HEK293 (cell line): ENCODE data around the gene SH3GL1.

ENCODE experiments used
- CTCF ChIA-PET: fragments of 350-600 bp; formaldehyde crosslinking; extraction: SDS; loops from one replicate; lab custom pipeline; 2021; ENCODE audit warnings: antibody characterized with exemption; lab: Yijun Ruan, JAX
- POLR2A ChIA-PET: fragments of 300-600 bp; formaldehyde crosslinking; extraction: SDS; loops from one replicate; lab custom pipeline; 2020; ENCODE audit warnings: antibody characterized with exemption, inconsistent platforms; lab: Yijun Ruan, JAX
- H3K27ac ChIP-seq: fragments of 200-500 bp; sonication (Bioruptor generic); 2 replicates; pipeline ENCODE4 v1.5.1; 2014; ENCODE audit warnings: low read depth, low read length, control low read depth, inconsistent platforms; ENCODE audit errors: extremely low read depth
- H3K36me3 ChIP-seq, 2 experiments: fragments of 200-500 bp in 1 of 2; sonication (Bioruptor generic) in 1 of 2; 1 replicate in 1 of 2; 2 replicates in 1 of 2; pipeline ENCODE4 v1.5.1; 2014 to 2017; ENCODE audit warnings: inconsistent platforms in 2 of 2, low read length in 2 of 2; ENCODE audit not compliant: control insufficient read depth in 2 of 2, insufficient read depth in 1 of 2
- H3K4me1 ChIP-seq: fragments of 200-500 bp; sonication (Bioruptor generic); 2 replicates; pipeline ENCODE4 v1.5.1; 2014; ENCODE audit warnings: mild to moderate bottlenecking, low read length, inconsistent platforms; ENCODE audit not compliant: control insufficient read depth, insufficient read depth
- H3K4me3 ChIP-seq: 2 replicates; pipeline ENCODE4 v1.5.1; 2011; ENCODE audit warnings: low read depth, mild to moderate bottlenecking, control low read depth, low read length, moderate library complexity
- H3K9me3 ChIP-seq: fragments of 200-500 bp; sonication (Bioruptor generic); 2 replicates; pipeline ENCODE4 v1.5.1; 2014; ENCODE audit warnings: low read depth, low read length, inconsistent platforms; ENCODE audit not compliant: control insufficient read depth, insufficient read depth
- BCL11B ChIP-seq: fragments of 450-650 bp; formaldehyde crosslinking; IDR thresholded peaks from 2 replicates; pipeline ENCODE4 v1.5.1; 2016; ENCODE audit warnings: low read depth, missing biosample characterization, missing genetic modification characterization
- EGR2 ChIP-seq: fragments of 450-650 bp; formaldehyde crosslinking; IDR thresholded peaks from 2 replicates; pipeline ENCODE4 v1.5.1; 2016; ENCODE audit warnings: low read depth, missing biosample characterization, missing genetic modification characterization
- GFI1B ChIP-seq: fragments of 450-650 bp; formaldehyde crosslinking; IDR thresholded peaks from 2 replicates; pipeline ENCODE4 v1.5.1; 2016; ENCODE audit warnings: missing biosample characterization, missing genetic modification characterization
- GLI4 ChIP-seq: fragments of 450-650 bp; formaldehyde crosslinking; IDR thresholded peaks from 2 replicates; pipeline ENCODE4 v1.5.1; 2016; ENCODE audit warnings: missing biosample characterization, missing genetic modification characterization
- GLIS1 ChIP-seq: fragments of 450-650 bp; formaldehyde crosslinking; IDR thresholded peaks from 2 replicates; pipeline ENCODE4 v1.5.1; 2016; ENCODE audit warnings: missing biosample characterization, missing genetic modification characterization
- HIC1 ChIP-seq: fragments of 450-650 bp; formaldehyde crosslinking; IDR thresholded peaks from 2 replicates; pipeline ENCODE4 v1.5.1; 2016; ENCODE audit warnings: missing biosample characterization, missing genetic modification characterization
- ZBTB21 ChIP-seq: fragments of 450-650 bp; formaldehyde crosslinking; IDR thresholded peaks from 2 replicates; pipeline ENCODE4 v1.5.1; 2017; ENCODE audit warnings: missing biosample characterization, missing genetic modification characterization
- ZFHX2 ChIP-seq: fragments of 450-650 bp; formaldehyde crosslinking; conservative IDR thresholded peaks from 2 replicates; pipeline ENCODE4 v1.5.1; 2016; ENCODE audit warnings: missing biosample characterization, missing genetic modification characterization
- ZIC2 ChIP-seq: fragments of 450-650 bp; formaldehyde crosslinking; IDR thresholded peaks from 2 replicates; pipeline ENCODE4 v1.5.1; 2016; ENCODE audit warnings: missing biosample characterization, missing genetic modification characterization
- ZNF133 ChIP-seq: fragments of 450-650 bp; formaldehyde crosslinking; IDR thresholded peaks from 2 replicates; pipeline ENCODE4 v1.5.1; 2016; ENCODE audit warnings: missing biosample characterization, missing genetic modification characterization
- ZNF174 ChIP-seq: fragments of 450-650 bp; formaldehyde crosslinking; IDR thresholded peaks from 2 replicates; pipeline ENCODE4 v1.5.0; 2017; ENCODE audit warnings: missing biosample characterization, mild to moderate bottlenecking, missing genetic modification characterization
- ZNF324 ChIP-seq: fragments of 450-650 bp; formaldehyde crosslinking; IDR thresholded peaks from 2 replicates; pipeline ENCODE4 v1.5.1; 2016; ENCODE audit warnings: missing biosample characterization, missing genetic modification characterization
- ZNF354C ChIP-seq: fragments of 450-650 bp; formaldehyde crosslinking; IDR thresholded peaks from 2 replicates; pipeline ENCODE4 v1.5.1; 2016; ENCODE audit warnings: missing biosample characterization, missing genetic modification characterization, low read depth, borderline replicate concordance
- ZNF426 ChIP-seq: fragments of 450-650 bp; formaldehyde crosslinking; IDR thresholded peaks from 2 replicates; pipeline ENCODE4 v1.5.1; 2017; ENCODE audit warnings: missing biosample characterization, missing genetic modification characterization, mild to moderate bottlenecking, inconsistent platforms, moderate library complexity
- ZNF510 ChIP-seq: fragments of 450-650 bp; formaldehyde crosslinking; IDR thresholded peaks from 2 replicates; pipeline ENCODE4 v1.5.1; 2018; ENCODE audit warnings: mild to moderate bottlenecking, missing genetic modification characterization, missing biosample characterization; ENCODE audit not compliant: insufficient replicate concordance
- ZNF585B ChIP-seq: fragments of 450-650 bp; formaldehyde crosslinking; IDR thresholded peaks from 2 replicates; pipeline ENCODE4 v1.5.1; 2016; ENCODE audit warnings: missing biosample characterization, missing genetic modification characterization
- ZNF600 ChIP-seq: fragments of 450-650 bp; formaldehyde crosslinking; IDR thresholded peaks from 2 replicates; pipeline ENCODE4 v1.5.1; 2016; ENCODE audit warnings: missing biosample characterization, missing genetic modification characterization
- ZNF776 ChIP-seq: fragments of 450-650 bp; formaldehyde crosslinking; IDR thresholded peaks from 2 replicates; pipeline ENCODE4 v1.5.0; 2017; ENCODE audit warnings: missing biosample characterization, missing genetic modification characterization, borderline replicate concordance
- ZNF830 ChIP-seq: fragments of 450-650 bp; IDR thresholded peaks from 2 replicates; pipeline ENCODE4 v1.5.0; 2018; ENCODE audit warnings: missing biosample characterization, missing genetic modification characterization, low read depth, mild to moderate bottlenecking, moderate library complexity
- ZSCAN30 ChIP-seq: fragments of 450-650 bp; IDR thresholded peaks from 2 replicates; pipeline ENCODE4 v1.5.1; 2018; ENCODE audit warnings: missing biosample characterization, mild to moderate bottlenecking, missing genetic modification characterization, moderate library complexity
- TF ChIP-seq, protein P1 (sequence below): fragments of 450-650 bp; formaldehyde crosslinking; IDR thresholded peaks from 2 replicates; pipeline ENCODE4 v1.5.0; 2017; ENCODE audit warnings: missing biosample characterization, missing genetic modification characterization, borderline replicate concordance
- TF ChIP-seq, protein P2 (sequence below): fragments of 450-650 bp; formaldehyde crosslinking; IDR thresholded peaks from 2 replicates; pipeline ENCODE4 v1.5.1; 2016; ENCODE audit warnings: missing biosample characterization, missing genetic modification characterization

SH3GL1 gene

DNA sequence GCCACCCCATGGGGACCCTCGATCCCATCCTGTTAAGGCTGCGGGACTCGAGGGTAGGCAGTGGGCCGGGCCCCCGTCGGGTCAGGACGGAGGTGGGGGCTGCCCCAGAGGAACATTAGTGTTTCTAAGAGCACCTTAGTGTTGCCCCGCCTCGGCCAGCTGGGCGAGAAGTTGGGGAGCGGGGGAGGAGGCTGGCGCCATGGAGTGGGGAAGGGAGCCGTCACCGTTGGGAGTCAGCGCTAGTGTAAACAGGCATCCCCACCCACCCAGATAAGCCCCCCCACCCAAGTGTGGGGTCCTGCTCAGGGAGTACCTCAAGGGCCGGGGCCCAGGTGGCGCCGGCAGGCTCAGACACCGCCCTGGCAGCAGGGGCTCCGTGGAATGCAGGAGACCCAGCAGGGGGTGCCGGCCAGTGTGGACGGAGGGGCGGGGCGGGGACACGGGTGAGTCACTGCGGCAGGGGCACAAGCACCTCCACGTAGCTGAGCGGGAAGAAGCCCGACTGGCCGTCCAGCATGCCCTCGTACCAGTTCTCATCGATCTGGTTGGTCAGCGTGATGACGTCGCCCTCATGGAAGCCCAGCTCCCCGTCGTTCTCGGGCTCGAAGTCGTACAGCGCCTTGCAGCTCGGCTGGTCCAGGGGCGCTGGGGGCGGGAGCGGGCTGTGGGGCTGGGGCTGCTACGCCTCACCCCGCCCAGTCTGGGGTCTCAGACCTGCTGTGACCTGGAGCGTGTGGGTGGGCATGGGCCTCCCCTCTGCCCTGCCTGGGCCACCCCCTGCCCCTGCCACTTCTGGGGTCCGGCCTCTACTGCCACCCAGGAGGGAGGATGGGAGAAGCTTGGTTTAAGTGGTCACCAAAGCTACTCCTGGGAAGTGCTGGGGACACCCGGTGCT lies 38.9 kb downstream of the SH3GL1 start (continued):
- TF ChIP-seq ZNF600 (tag by site-specific recombination) (0 out of 2 replicates have a peak, but pooled peaks have one; percentile 9), ZNF510 (tag by site-specific recombination) (no peak), HIC1 (tag by site-specific recombination) (no peak; the same call in 1 of the 2 replicates), GLI4 (tag by site-specific recombination) (no peak), ZNF174 (tag by site-specific recombination) (no peak)
- TF ChIP-seq, all 188 proteins: peak for 5

- H3K9me3 ChIP-seq: no peaks in the 10 kb centered on the region
- peaks cover 12 to 70% of the 10 kb centered on the region in 2 experiments; a peak in 2 of 3 replicates for H3K36me3 ChIP-seq
- 0 out of 2 replicates have a peak overlapping the region, but pooled peaks have one; percentile 11 for H3K27ac ChIP-seq
- H3K4me3 ChIP-seq: no peak overlapping the region
- H3K4me1 ChIP-seq: no peaks in the 10 kb centered on the region
- ChIA-PET POLR2A (interaction anchor here (0.7 to 1.8 kb wide), 2 partner anchors 18 to 824 kb away, joined by 3 to 5 read pairs; no protein-coding TSS in a partner anchor), CTCF (interaction anchor here (1.0 to 2.3 kb wide), 3 partner anchors 8 to 40 kb away, joined by 3 to 6 read pairs (median 4); partner anchors contain the start of gene SH3GL1)
- TF ChIP-seq, protein P1, sequence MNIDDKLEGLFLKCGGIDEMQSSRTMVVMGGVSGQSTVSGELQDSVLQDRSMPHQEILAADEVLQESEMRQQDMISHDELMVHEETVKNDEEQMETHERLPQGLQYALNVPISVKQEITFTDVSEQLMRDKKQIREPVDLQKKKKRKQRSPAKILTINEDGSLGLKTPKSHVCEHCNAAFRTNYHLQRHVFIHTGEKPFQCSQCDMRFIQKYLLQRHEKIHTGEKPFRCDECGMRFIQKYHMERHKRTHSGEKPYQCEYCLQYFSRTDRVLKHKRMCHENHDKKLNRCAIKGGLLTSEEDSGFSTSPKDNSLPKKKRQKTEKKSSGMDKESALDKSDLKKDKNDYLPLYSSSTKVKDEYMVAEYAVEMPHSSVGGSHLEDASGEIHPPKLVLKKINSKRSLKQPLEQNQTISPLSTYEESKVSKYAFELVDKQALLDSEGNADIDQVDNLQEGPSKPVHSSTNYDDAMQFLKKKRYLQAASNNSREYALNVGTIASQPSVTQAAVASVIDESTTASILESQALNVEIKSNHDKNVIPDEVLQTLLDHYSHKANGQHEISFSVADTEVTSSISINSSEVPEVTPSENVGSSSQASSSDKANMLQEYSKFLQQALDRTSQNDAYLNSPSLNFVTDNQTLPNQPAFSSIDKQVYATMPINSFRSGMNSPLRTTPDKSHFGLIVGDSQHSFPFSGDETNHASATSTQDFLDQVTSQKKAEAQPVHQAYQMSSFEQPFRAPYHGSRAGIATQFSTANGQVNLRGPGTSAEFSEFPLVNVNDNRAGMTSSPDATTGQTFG: no peak
- TF ChIP-seq ZNF585B (tag by site-specific recombination) (no peak), ZFHX2 (peak; percentile 45), BCL11B (tag by site-specific recombination) (no peak), ZNF776 (no peak), ZNF133 (tag by site-specific recombination) (no peak), ZNF830 (no peak), ZNF426 (no peak), ZNF324 (no peak), ZNF600 (tag by site-specific recombination) (peak; percentile 75), ZIC2 (tag by site-specific recombination) (peak; percentile 52; the same call in 1 of the 2 replicates), ZSCAN30 (tag by site-specific recombination) (no peak), GFI1B (tag by site-specific recombination) (no peak), EGR2 (peak; percentile 36), ZNF354C (no peak), GLIS1 (tag by site-specific recombination) (peak; percentile 34), ZBTB21 (tag by site-specific recombination) (no peak)
- TF ChIP-seq, protein P2, sequence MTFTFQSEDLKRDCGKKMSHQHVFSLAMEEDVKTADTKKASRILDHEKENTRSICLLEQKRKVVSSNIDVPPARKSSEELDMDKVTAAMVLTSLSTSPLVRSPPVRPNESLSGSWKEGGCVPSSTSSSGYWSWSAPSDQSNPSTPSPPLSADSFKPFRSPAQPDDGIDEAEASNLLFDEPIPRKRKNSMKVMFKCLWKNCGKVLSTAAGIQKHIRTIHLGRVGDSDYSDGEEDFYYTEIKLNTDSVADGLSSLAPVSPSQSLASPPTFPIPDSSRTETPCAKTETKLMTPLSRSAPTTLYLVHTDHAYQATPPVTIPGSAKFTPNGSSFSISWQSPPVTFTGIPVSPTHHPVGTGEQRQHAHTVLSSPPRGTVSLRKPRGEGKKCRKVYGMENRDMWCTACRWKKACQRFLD (tag by site-specific recombination): no peak
Measured at GRCh38 chr19:4360641-4361151, 39.7 kb downstream of the SH3GL1 start.
